IMR-90 (cell line): ENCODE measurements around the gene ZSCAN31. TPM values are rescaled to one million over a fixed set of nuclear protein-coding genes. Genes with fewer than 3 reads are reported as not detected.

Source experiments
- ATAC-seq: fragments of 200-7000 bp; cut with Tn5 transposase; 2 replicates; pipeline ENCODE4 v1.9.1; 2020; ENCODE audit warnings: low read depth, mild to moderate bottlenecking, moderate library complexity
- Bru-seq: library from RNA; stranded (reverse); fragments of 400-500 nt; gene quantifications from one replicate; lab custom pipeline; 2021; lab: Mats Ljungman, UMichigan
- BruChase-seq, 2 experiments: library from RNA; stranded (reverse); fragments of 400-500 nt; gene quantifications; one replicate each; lab custom pipeline; 2021; lab: Mats Ljungman, UMichigan
- BruUV-seq: library from RNA; stranded (reverse); fragments of 400-500 nt; replicated peaks from 2 replicates; lab custom pipeline; 2021; lab: Mats Ljungman, UMichigan
- CTCF ChIA-PET: fragments of 300-600 bp; formaldehyde crosslinking; extraction: SDS; loops from one replicate; lab custom pipeline; 2021; ENCODE audit warnings: antibody characterized with exemption; lab: Yijun Ruan, JAX
- POLR2A ChIA-PET: fragments of 300-600 bp; sonication (Branson Sonifier 250); formaldehyde crosslinking; loops from one replicate; lab custom pipeline; 2022; ENCODE audit warnings: antibody characterized with exemption; ENCODE audit not compliant: unreplicated experiment; lab: Charles Lee
- DNase-seq: peaks from one replicate; pipeline ENCODE4 v3.0.0; 2013
- H2AFZ ChIP-seq: replicated peaks from 2 replicates; pipeline ENCODE3; 2013; ENCODE audit warnings: low read length, mild to moderate bottlenecking; ENCODE audit not compliant: poor library complexity
- H2AK5ac ChIP-seq: 2 replicates; pipeline ENCODE4 v1.6.1; 2013; ENCODE audit warnings: low read depth, low read length, inconsistent platforms
- H2AK9ac ChIP-seq: replicated peaks from 2 replicates; pipeline ENCODE3; 2013; ENCODE audit warnings: mild to moderate bottlenecking, low read depth, low read length, moderate library complexity; ENCODE audit not compliant: poor library complexity
- H2BK120ac ChIP-seq: 2 replicates; pipeline ENCODE4 v1.6.1; 2013; ENCODE audit warnings: low read depth, low read length, inconsistent platforms
- H2BK15ac ChIP-seq: 3 replicates; pipeline ENCODE4 v1.6.1; 2013; ENCODE audit warnings: low read depth, low read length, inconsistent platforms
- H2BK20ac ChIP-seq: 2 replicates; pipeline ENCODE4 v1.6.1; 2013; ENCODE audit warnings: low read depth, mild to moderate bottlenecking, inconsistent platforms, low read length, moderate library complexity
- H2BK5ac ChIP-seq: 2 replicates; pipeline ENCODE4 v1.6.1; 2013; ENCODE audit warnings: mild to moderate bottlenecking, low read depth, low read length, inconsistent platforms; ENCODE audit not compliant: poor library complexity, severe bottlenecking
- H3K14ac ChIP-seq: replicated peaks from 2 replicates; pipeline ENCODE4 v1.6.1; 2013; ENCODE audit warnings: low read depth, low read length, inconsistent platforms
- H3K18ac ChIP-seq: 2 replicates; pipeline ENCODE4 v1.6.1; 2013; ENCODE audit warnings: low read depth, low read length, control low read depth
- H3K23ac ChIP-seq: 2 replicates; pipeline ENCODE4 v1.6.1; 2013; ENCODE audit warnings: low read depth, low read length, inconsistent platforms
- H3K27ac ChIP-seq: 2 replicates; pipeline ENCODE4 v1.5.1; 2013; ENCODE audit warnings: mild to moderate bottlenecking, control low read depth, low read length; ENCODE audit not compliant: insufficient read depth
- H3K27me3 ChIP-seq: 2 replicates; pipeline ENCODE4 v1.6.1; 2013; ENCODE audit warnings: low read length; ENCODE audit not compliant: control insufficient read depth, insufficient read depth
- H3K36me3 ChIP-seq: 2 replicates; pipeline ENCODE4 v1.6.1; 2013; ENCODE audit warnings: low read length, mixed read lengths; ENCODE audit not compliant: control insufficient read depth, insufficient read depth
- H3K4ac ChIP-seq: 2 replicates; pipeline ENCODE4 v1.6.1; 2013; ENCODE audit warnings: low read depth, low read length, inconsistent platforms
- H3K4me1 ChIP-seq: 2 replicates; pipeline ENCODE4 v1.6.1; 2013; ENCODE audit warnings: low read length, mixed read lengths; ENCODE audit not compliant: control insufficient read depth, insufficient read depth
- H3K4me2 ChIP-seq: 2 replicates; pipeline ENCODE4 v1.6.1; 2013; ENCODE audit warnings: low read depth, mild to moderate bottlenecking, control low read depth, low read length, moderate library complexity
- H3K4me3 ChIP-seq: 2 replicates; pipeline ENCODE4 v1.5.1; 2013; ENCODE audit warnings: low read depth, mild to moderate bottlenecking, control low read depth, low read length, moderate library complexity; ENCODE audit not compliant: insufficient read depth
- H3K56ac ChIP-seq: 2 replicates; pipeline ENCODE4 v1.6.1; 2013; ENCODE audit warnings: low read length, inconsistent platforms; ENCODE audit not compliant: insufficient read depth; ENCODE audit errors: extremely low read depth
- H3K79me1 ChIP-seq, 2 experiments: 2 replicates each; pipeline ENCODE4 v1.6.1; 2013; ENCODE audit warnings: low read length in 2 of 2, inconsistent platforms in 1 of 2, low read depth in 1 of 2
- H3K9ac ChIP-seq: 2 replicates; pipeline ENCODE4 v1.6.1; 2013; ENCODE audit warnings: low read depth, low read length, control low read depth
- H3K9me1 ChIP-seq: 2 replicates; pipeline ENCODE4 v1.6.1; 2013; ENCODE audit warnings: low read length, inconsistent platforms; ENCODE audit not compliant: insufficient read depth
- H3K9me3 ChIP-seq: 2 replicates; pipeline ENCODE4 v1.6.1; 2013; ENCODE audit warnings: low read length; ENCODE audit not compliant: control insufficient read depth, insufficient read depth
- H4K20me1 ChIP-seq: 2 replicates; pipeline ENCODE4 v1.6.1; 2013; ENCODE audit warnings: low read length, inconsistent platforms; ENCODE audit not compliant: insufficient read depth
- H4K5ac ChIP-seq: 2 replicates; pipeline ENCODE4 v1.6.1; 2013; ENCODE audit warnings: mild to moderate bottlenecking, low read depth, low read length, control low read depth
- H4K8ac ChIP-seq, 2 experiments: 2 replicates each; pipeline ENCODE4 v1.6.1; 2013; ENCODE audit warnings: low read depth in 2 of 2, low read length in 2 of 2, control low read depth in 1 of 2, inconsistent platforms in 1 of 2
- H4K91ac ChIP-seq: 2 replicates; pipeline ENCODE4 v1.6.1; 2013; ENCODE audit warnings: low read depth, low read length, inconsistent platforms; ENCODE audit not compliant: insufficient read depth
- BHLHE40 ChIP-seq: fragments of 150-350 bp; IDR thresholded peaks from 2 replicates; pipeline ENCODE4 v1.6.1; 2016; ENCODE audit warnings: mild to moderate bottlenecking, low read depth, low read length
- CTCF ChIP-seq: conservative IDR thresholded peaks from 2 replicates; pipeline ENCODE4 v1.5.1; 2012; ENCODE audit warnings: mild to moderate bottlenecking, low read depth, low read length, improper control_type of control experiment
- ELK1 ChIP-seq: fragments of 150-350 bp; IDR thresholded peaks from 2 replicates; pipeline ENCODE4 v1.6.1; 2016; ENCODE audit warnings: low read depth, mild to moderate bottlenecking, low read length, moderate library complexity, borderline replicate concordance
- FOS ChIP-seq: fragments of 150-350 bp; IDR thresholded peaks from 2 replicates; pipeline ENCODE4 v1.6.1; 2016; ENCODE audit warnings: low read depth, low read length
- MAFK ChIP-seq: IDR thresholded peaks from 2 replicates; pipeline ENCODE4 v1.6.1; 2012; ENCODE audit warnings: low read depth, low read length, improper control_type of control experiment
- NFE2L2 ChIP-seq: fragments of 150-350 bp; IDR thresholded peaks from 2 replicates; pipeline ENCODE4 v1.6.1; 2016; ENCODE audit warnings: low read depth, mild to moderate bottlenecking, low read length
- POLR2A ChIP-seq: IDR thresholded peaks from 2 replicates; pipeline ENCODE4 v1.6.1; 2012; ENCODE audit warnings: mild to moderate bottlenecking, low read depth, low read length
- RAD21 ChIP-seq: IDR thresholded peaks from 2 replicates; pipeline ENCODE4 v1.6.1; 2012; ENCODE audit warnings: low read length, improper control_type of control experiment
- RFX5 ChIP-seq: IDR thresholded peaks from 2 replicates; pipeline ENCODE4 v1.8.0; 2012; ENCODE audit warnings: low read depth, mild to moderate bottlenecking, low read length, moderate library complexity
- SMC3 ChIP-seq: fragments of 150-350 bp; IDR thresholded peaks from 2 replicates; pipeline ENCODE4 v1.6.1; 2016; ENCODE audit warnings: low read depth, mild to moderate bottlenecking, antibody characterized with exemption, low read length, moderate library complexity
- USF2 ChIP-seq: fragments of 150-350 bp; IDR thresholded peaks from 2 replicates; pipeline ENCODE4 v1.6.1; 2017; ENCODE audit warnings: mild to moderate bottlenecking, antibody characterized with exemption, low read length, low read depth
- WGBS, 2 experiments: methylation state at CpG; one replicate each; pipeline versions ENCODE4 v1.1.5 to v1.1.7; 2013; ENCODE audit warnings: missing lambda C conversion rate in 2 of 2; ENCODE audit not compliant: insufficient read length in 1 of 2; ENCODE audit errors: extremely low coverage in 2 of 2; 5-methylcytosine and 5-hydroxymethylcytosine counted together
- dilution Hi-C: fragments of 300-500 bp; cut with HindIII; formaldehyde crosslinking; loops from one replicate; pipeline ENCODE4 v1.14.3; 2018; ENCODE audit warnings: low sequenced_read_pairs; ENCODE audit not compliant: unreplicated experiment
- in situ Hi-C: fragments of 300-500 bp; cut with MboI; formaldehyde crosslinking; loops from 3 replicates; pipeline ENCODE4 v1.14.3; 2019; ENCODE audit warnings: low sequenced_read_pairs, inconsistent platforms, mixed read lengths
- intact Hi-C: fragments of 100-400 bp; cut with micrococcal nuclease; formaldehyde crosslinking; loops from 2 replicates; pipeline ENCODE4 v1.10.0; 2022
- long read RNA-seq: library from polyadenylated mRNA; unstranded; transcript quantifications from one replicate; pipeline ENCODE4 v2.0.0, GENCODE V29; 2021; ENCODE audit not compliant: unreplicated experiment
- polyA plus RNA-seq, 3 experiments: library from polyadenylated mRNA; depleted of rRNA; stranded (reverse); fragments of >200 nt; gene quantifications; 2 replicates each; pipeline ENCODE4 v1.2.3, GENCODE V29; 2012; ENCODE audit warnings: low replicate concordance in 1 of 3
- total RNA-seq: library from RNA; depleted of rRNA; stranded (reverse); fragments of >200 nt; gene quantifications from 2 replicates; pipeline ENCODE4 v1.2.3, GENCODE V29; 2012; rRNA removed

ZSCAN31 gene
- total RNA-seq (4.2 and 4.7 TPM in 2 replicates), polyA plus RNA-seq (2012; rRNA removed) (1.2 and 1.4 TPM in 2 replicates), Bru-seq, nascent RNA (percentile 33 among the genes with signal in this experiment), BruChase-seq, experiment 1, labeled RNA remaining after a 6-hour chase (percentile 23 among the genes with signal in this experiment), BruChase-seq, experiment 2, labeled RNA remaining after a 2-hour chase (percentile 29 among the genes with signal in this experiment)
- 0.43 and 0.44 TPM in 2 replicates for polyA plus RNA-seq (2012; cell fraction: cytosol; rRNA removed)
- polyA plus RNA-seq (2012; cell fraction: nucleus; rRNA removed; ENCODE audit: low replicate concordance), result 0.54 and 1.6 TPM in 2 replicates
- long read RNA-seq, partial matches to known transcripts, result 1 of 2 reads
- long read RNA-seq, other reads (novel, unspliced or antisense), result 0 of 2 reads

- 0% methylated on average over 5 of the region's 35 CpGs; no CpG with 5 or more reads in 1 of the 2 experiments for WGBS, 2 experiments
- TF ChIP-seq ELK1, result no peak
- TF ChIP-seq NFE2L2, result no peak
- TF ChIP-seq RAD21, result no peak
- TF ChIP-seq FOS, result peak; percentile 84
- TF ChIP-seq MAFK, result peak; percentile 41; the same call in 1 of the 2 replicates
- peak; percentile 99 for TF ChIP-seq POLR2A
- TF ChIP-seq BHLHE40, result no peak
- TF ChIP-seq USF2, result no peak
- TF ChIP-seq CTCF, result no peak
- no peak for TF ChIP-seq RFX5
- no peak for TF ChIP-seq SMC3
Observed at GRCh38 chr6:28335564-28336283, at the start of gene ZSCAN31. Gene ZSCAN31 (minus strand): TSS chr6:28336148. CDS start chr6:28329683, 6,465 bp downstream.

More at GRCh38 chr6:28335564-28336283, at the start of gene ZSCAN31:
- intact Hi-C loops, result loop anchor here (1.0 to 5.0 kb wide), 3 partner anchors 14 to 253 kb away; partner anchors contain the start of genes ZKSCAN3, ZNF165 and ZSCAN26
- Histone ChIP-seq H3K4me1 (peaks cover 2% of the 10 kb centered on the region; the same call in 1 of the 2 replicates), H4K20me1 (no peaks in the 10 kb centered on the region), H2AK9ac (peak within 1 kb of the TSS; percentile 90), H3K27ac (peak within 1 kb of the TSS; percentile 89), H3K56ac (peak within 1 kb of the TSS; percentile 93), H2BK5ac (peak within 1 kb of the TSS; percentile 88), H3K14ac (peak within 1 kb of the TSS; percentile 96), H2BK120ac (peak within 1 kb of the TSS; percentile 88), H2AK5ac (peak within 1 kb of the TSS; percentile 79), H4K91ac (peak within 1 kb of the TSS; percentile 89), H3K79me1 (peaks cover 0 to 11% of the 10 kb centered on the region in 2 experiments; a peak in 2 of 4 replicates), H3K4me2 (peak within 1 kb of the TSS; percentile 97), H3K18ac (peak within 1 kb of the TSS; percentile 64), H4K5ac (peak within 1 kb of the TSS; percentile 84), H2BK15ac (peak within 1 kb of the TSS; percentile 26; the same call in 1 of the 3 replicates), H2AFZ (peak within 1 kb of the TSS; percentile 96), H3K9me1 (no peaks in the 10 kb centered on the region), H3K27me3 (no peaks in the 10 kb centered on the region), H3K36me3 (no peaks in the 10 kb centered on the region), H2BK20ac (peak within 1 kb of the TSS; percentile 31), H3K4ac (peak within 1 kb of the TSS; percentile 91), H3K23ac (peak within 1 kb of the TSS; percentile 83), H3K4me3 (peak within 1 kb of the TSS; percentile 63), H4K8ac (peak within 1 kb of the TSS; percentile 54 to 92), H3K9me3 (no peaks in the 10 kb centered on the region), H3K9ac (peak within 1 kb of the TSS; percentile 81)
- peak; percentile 99 for DNase-seq
- ATAC-seq, result peak; percentile 96
- dilution Hi-C loops, result no loop called here
- in situ Hi-C loops, result no loop called here
- ChIA-PET POLR2A (interaction anchor here (0.6 to 1.0 kb wide), 4 partner anchors 20 to 1322 kb away, joined by 3 to 5 read pairs (median 4); no protein-coding TSS in a partner anchor), CTCF (interaction anchor here (0.9 kb wide), 2 partner anchors 18 to 19 kb away, joined by 3 to 4 read pairs; no protein-coding TSS in a partner anchor)
- BruUV-seq, result TSS peak; percentile 90
